IMR-90 (cell line): ENCODE data around the gene FXN.

ENCODE experiments used
- CHD1 ChIP-seq: IDR thresholded peaks from 2 replicates; pipeline ENCODE4 v1.6.1; 2012; ENCODE audit warnings: low read depth, low read length, improper control_type of control experiment
- POLR2A ChIP-seq: IDR thresholded peaks from 2 replicates; pipeline ENCODE4 v1.6.1; 2012; ENCODE audit warnings: mild to moderate bottlenecking, low read depth, low read length
- RAD21 ChIP-seq: IDR thresholded peaks from 2 replicates; pipeline ENCODE4 v1.6.1; 2012; ENCODE audit warnings: low read length, improper control_type of control experiment
- RCOR1 ChIP-seq: IDR thresholded peaks from 2 replicates; pipeline ENCODE4 v1.6.1; 2012; ENCODE audit warnings: mild to moderate bottlenecking, low read length, improper control_type of control experiment; ENCODE audit not compliant: insufficient replicate concordance
- SMC3 ChIP-seq: fragments of 150-350 bp; IDR thresholded peaks from 2 replicates; pipeline ENCODE4 v1.6.1; 2016; ENCODE audit warnings: low read depth, mild to moderate bottlenecking, antibody characterized with exemption, low read length, moderate library complexity
- TF ChIP-seq, protein P1 (sequence below): conservative IDR thresholded peaks from 2 replicates; pipeline ENCODE4 v1.5.1; 2012; ENCODE audit warnings: mild to moderate bottlenecking, low read depth, low read length, improper control_type of control experiment

DNA sequence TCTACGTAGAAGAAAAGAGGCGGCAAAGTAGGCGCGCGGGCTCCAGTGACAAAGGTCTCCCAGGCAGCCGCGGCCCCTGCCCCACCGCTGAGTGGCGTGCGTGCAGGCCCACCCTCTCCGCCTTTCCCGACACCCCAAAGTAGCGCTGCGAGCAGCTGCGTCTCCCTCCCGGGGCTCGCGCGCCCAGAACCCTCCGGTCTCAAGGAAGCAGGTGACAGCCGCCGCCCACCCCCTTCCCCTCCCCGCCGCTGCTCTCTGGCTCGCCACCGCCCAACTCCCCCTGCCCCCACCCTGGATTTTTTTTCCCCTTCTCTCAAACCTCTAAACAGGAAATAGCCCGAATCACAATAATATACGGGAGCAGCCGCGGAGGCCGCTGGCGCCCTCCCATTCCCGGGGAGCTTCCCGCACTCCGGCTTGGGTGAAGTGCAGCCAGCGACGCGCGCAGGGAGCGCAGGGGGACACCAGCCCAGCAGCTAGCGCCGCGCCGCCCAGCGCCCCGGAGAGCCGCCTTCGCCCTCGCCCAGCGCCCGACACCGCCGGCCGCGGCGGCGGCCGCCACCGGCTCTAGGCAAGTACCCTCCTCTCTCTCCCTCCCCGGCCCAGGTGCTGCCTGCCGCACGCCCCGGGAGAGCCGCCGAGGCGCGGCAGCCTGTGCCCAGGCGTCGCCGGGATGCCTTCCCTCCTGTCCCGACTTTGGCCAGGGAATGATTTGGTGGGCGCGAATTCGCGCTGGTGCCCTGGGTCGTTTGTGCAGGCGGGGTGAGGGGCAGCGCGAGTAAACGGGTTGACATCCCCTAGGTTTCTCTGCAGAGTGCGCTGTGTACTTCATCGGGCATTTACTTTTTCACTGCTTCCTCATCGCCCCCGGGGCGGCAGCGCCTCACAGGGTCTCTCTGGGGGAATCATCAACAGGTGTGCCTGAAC is 85.9 kb downstream of the FXN start:
- TF ChIP-seq CHD1: no peak
- no peak for TF ChIP-seq SMC3
- TF ChIP-seq POLR2A: no peak
- TF ChIP-seq, protein P1, sequence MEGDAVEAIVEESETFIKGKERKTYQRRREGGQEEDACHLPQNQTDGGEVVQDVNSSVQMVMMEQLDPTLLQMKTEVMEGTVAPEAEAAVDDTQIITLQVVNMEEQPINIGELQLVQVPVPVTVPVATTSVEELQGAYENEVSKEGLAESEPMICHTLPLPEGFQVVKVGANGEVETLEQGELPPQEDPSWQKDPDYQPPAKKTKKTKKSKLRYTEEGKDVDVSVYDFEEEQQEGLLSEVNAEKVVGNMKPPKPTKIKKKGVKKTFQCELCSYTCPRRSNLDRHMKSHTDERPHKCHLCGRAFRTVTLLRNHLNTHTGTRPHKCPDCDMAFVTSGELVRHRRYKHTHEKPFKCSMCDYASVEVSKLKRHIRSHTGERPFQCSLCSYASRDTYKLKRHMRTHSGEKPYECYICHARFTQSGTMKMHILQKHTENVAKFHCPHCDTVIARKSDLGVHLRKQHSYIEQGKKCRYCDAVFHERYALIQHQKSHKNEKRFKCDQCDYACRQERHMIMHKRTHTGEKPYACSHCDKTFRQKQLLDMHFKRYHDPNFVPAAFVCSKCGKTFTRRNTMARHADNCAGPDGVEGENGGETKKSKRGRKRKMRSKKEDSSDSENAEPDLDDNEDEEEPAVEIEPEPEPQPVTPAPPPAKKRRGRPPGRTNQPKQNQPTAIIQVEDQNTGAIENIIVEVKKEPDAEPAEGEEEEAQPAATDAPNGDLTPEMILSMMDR: no peak
- no peak for TF ChIP-seq RCOR1
- 0 out of 2 replicates have a peak, but pooled peaks have one; percentile 3 for TF ChIP-seq RAD21
